ENCODE results near the gene FSTL4.

Gene FSTL4

DNA sequence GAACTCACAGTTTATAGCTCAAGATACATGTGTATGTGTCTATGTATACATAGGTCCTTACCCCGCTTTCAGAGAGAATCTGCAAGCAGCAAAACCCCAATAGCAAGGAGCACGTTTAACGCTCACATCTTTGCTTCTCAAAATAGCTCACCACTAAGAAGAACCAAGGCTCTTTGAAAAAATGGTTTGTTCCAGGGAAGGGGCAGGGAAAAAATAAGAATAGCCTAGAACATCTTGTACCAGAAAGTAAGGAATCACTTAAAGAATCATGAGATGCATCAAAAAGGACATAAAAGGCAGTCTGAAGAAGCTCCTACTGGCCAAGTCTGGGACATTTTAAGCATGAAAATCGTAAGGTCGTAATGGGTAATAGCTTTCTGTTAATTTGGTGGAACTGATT is 196.4 kb downstream of the FSTL4 start:
- 89 to 94% methylated on average over 2 of the region's 5 CpGs for WGBS, 2 experiments (ENCODE audit: insufficient coverage in 2 of 2)
- Histone ChIP-seq H3K4me1 (ENCODE audit: control insufficient read depth, insufficient read depth, low read length, poor library complexity, severe bottlenecking) (no peaks in the 10 kb centered on the region), H3K4me3 (ENCODE audit: extremely low read depth, insufficient read depth, low read length, poor library complexity, severe bottlenecking) (no peak overlapping the region), H3K9me3 (ENCODE audit: control insufficient read depth, low read length) (no peaks in the 10 kb centered on the region), H3K36me3 (ENCODE audit: control insufficient read depth, insufficient read depth, low read length) (no peaks in the 10 kb centered on the region), H3K27ac (ENCODE audit: low read depth, low read length, severe bottlenecking) (no peak overlapping the region)

DNA sequence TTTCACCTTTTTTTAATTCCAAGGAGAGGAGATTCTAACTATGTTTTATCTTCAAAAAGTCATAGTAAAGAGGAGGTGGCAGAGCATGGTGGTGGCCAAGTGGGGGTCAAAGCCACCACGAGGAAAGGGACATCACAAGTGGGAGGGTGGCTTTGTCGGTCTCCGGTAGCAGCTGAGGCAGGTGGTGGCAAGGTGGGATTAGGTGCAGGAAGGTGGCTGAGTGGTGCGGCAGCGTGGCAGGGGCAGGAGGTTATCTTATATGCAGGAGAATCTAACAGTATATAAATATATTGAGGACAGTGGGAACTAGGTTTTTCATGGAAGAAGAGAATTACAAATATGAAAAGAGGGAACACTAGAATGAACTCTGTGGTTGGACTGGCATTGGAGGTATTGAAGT is 196.8 kb downstream of the FSTL4 start:
- H3K9me3 ChIP-seq (ENCODE audit: control insufficient read depth, low read length) = no peaks in the 10 kb centered on the region
- 94 to 100% methylated on average over 2 to 3 of the region's 5 CpGs for WGBS, 2 experiments (ENCODE audit: insufficient coverage in 2 of 2)

DNA sequence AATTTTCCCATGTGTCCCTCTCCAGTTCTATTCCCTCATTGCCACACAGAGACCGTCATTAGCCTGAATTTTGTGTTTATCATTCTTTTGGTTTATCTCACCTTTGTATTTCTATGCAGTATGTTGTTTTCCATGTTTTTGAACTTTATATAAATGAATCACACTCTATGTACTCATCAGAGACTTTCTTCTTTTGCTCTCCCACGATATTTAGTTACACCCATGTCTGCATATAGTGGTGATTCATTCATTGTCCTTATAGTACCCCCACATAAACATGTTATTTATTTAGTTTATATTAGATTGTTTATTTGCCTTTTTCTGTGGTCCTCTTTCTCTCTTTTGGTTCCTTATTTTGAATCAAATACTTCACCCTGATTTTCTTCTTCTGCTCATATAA is 199.7 kb downstream of the FSTL4 start:
- H3K9me3 ChIP-seq (ENCODE audit: control insufficient read depth, low read length) = no peaks in the 10 kb centered on the region
- H3K27ac ChIP-seq (ENCODE audit: low read depth, low read length, severe bottlenecking) = no peak overlapping the region
- WGBS, 2 experiments (ENCODE audit: insufficient coverage in 2 of 2) = no CpG with 5 or more reads among the region's 2 CpGs
- H3K4me1 ChIP-seq (ENCODE audit: control insufficient read depth, insufficient read depth, low read length, poor library complexity, severe bottlenecking) = no peaks in the 10 kb centered on the region
- H3K36me3 ChIP-seq (ENCODE audit: control insufficient read depth, insufficient read depth, low read length) = no peaks in the 10 kb centered on the region
- no peak overlapping the region for H3K4me3 ChIP-seq (ENCODE audit: extremely low read depth, insufficient read depth, low read length, poor library complexity, severe bottlenecking)

More for the DNA sequence above, 196.8 kb downstream of the FSTL4 start:
- Histone ChIP-seq H3K4me1 (ENCODE audit: control insufficient read depth, insufficient read depth, low read length, poor library complexity, severe bottlenecking) (no peaks in the 10 kb centered on the region), H3K4me3 (ENCODE audit: extremely low read depth, insufficient read depth, low read length, poor library complexity, severe bottlenecking) (no peak overlapping the region), H3K36me3 (ENCODE audit: control insufficient read depth, insufficient read depth, low read length) (no peaks in the 10 kb centered on the region), H3K27ac (ENCODE audit: low read depth, low read length, severe bottlenecking) (no peak overlapping the region)

DNA sequence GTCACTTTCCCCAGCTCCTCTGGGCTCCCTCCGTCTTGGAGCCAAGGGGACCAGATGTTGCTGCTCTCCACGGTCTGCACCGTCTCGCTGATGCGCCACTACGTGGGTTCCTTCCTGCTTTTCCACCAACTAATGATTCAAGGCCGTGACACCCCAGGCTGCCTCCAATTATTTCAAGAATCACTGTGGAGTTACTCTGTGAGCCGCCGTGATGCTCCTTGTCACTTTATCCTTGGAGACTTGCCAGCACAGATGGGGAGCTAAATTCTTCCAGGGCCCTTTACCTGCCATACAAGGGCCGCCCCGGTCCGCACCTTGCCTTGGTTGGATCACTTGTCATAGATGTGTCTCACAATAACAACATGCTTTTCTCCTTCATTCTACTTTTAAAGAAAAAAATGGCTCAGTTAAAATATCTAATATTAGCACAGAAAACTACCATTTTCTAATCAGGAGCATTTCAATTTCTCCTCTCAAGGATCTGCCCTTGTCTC is 202.0 kb downstream of the FSTL4 start:
- Histone ChIP-seq H3K4me3 (ENCODE audit: extremely low read depth, insufficient read depth, low read length, poor library complexity, severe bottlenecking) (no peak overlapping the region), H3K27ac (ENCODE audit: low read depth, low read length, severe bottlenecking) (no peak overlapping the region), H3K9me3 (ENCODE audit: control insufficient read depth, low read length) (no peaks in the 10 kb centered on the region), H3K36me3 (ENCODE audit: control insufficient read depth, insufficient read depth, low read length) (no peaks in the 10 kb centered on the region), H3K4me1 (ENCODE audit: control insufficient read depth, insufficient read depth, low read length, poor library complexity, severe bottlenecking) (no peaks in the 10 kb centered on the region)
- WGBS, 2 experiments (ENCODE audit: insufficient coverage in 2 of 2) = 94 to 98% methylated on average over 11 to 12 of the region's 12 CpGs

DNA sequence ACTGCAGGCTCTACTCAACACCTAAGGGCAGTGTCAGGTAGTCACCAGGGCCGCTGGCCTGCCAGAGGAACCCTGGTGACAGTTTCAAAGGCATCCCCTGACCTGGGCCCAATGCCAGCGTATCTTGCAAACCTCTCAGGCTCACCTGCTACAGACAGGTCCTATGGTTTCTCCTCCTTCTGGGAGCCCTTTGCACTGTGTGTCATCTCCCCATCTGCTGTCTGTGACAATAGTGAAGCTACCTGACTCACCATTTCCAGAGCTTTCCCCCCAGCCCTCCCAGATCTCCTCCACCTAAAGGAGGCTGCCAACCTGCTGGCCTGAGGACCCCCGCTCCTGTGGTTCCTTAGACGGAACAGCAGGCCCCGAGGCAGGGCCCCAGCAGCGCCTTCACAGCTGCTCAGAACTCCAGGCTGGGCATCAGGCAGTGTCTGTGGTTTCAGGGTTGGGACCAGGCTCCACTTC is 203.1 kb downstream of the FSTL4 start:
- H3K36me3 ChIP-seq (ENCODE audit: control insufficient read depth, insufficient read depth, low read length) = no peaks in the 10 kb centered on the region
- no peaks in the 10 kb centered on the region for H3K4me1 ChIP-seq (ENCODE audit: control insufficient read depth, insufficient read depth, low read length, poor library complexity, severe bottlenecking)
- no peak overlapping the region for H3K27ac ChIP-seq (ENCODE audit: low read depth, low read length, severe bottlenecking)
- WGBS, 2 experiments (ENCODE audit: insufficient coverage in 2 of 2) = 86 to 92% methylated on average over 6 of the region's 6 CpGs
- no peak overlapping the region for H3K4me3 ChIP-seq (ENCODE audit: extremely low read depth, insufficient read depth, low read length, poor library complexity, severe bottlenecking)
- H3K9me3 ChIP-seq (ENCODE audit: control insufficient read depth, low read length) = no peaks in the 10 kb centered on the region

DNA sequence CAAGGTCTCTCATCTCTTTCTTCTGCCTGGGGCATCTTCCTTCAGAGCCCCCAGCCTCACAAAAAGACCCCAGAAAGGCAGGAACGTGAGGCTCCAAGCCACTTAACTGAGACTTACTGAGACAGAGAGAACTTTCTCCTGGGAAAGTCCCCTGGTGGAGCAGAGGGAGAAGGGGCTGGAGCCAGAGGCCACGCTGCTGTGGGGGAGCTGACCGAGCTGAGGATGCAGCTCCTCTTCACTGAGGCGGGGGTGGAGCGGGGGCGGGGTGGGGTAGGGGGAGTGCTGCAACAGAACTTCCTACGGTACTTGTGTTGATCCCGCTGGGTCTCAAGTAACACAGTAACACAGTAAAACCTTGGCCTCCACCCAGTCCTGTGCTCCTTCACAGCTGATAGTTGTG is 204.0 kb downstream of the FSTL4 start:
- Histone ChIP-seq H3K27ac (ENCODE audit: low read depth, low read length, severe bottlenecking) (no peak overlapping the region), H3K36me3 (ENCODE audit: control insufficient read depth, insufficient read depth, low read length) (no peaks in the 10 kb centered on the region), H3K4me3 (ENCODE audit: extremely low read depth, insufficient read depth, low read length, poor library complexity, severe bottlenecking) (no peak overlapping the region), H3K4me1 (ENCODE audit: control insufficient read depth, insufficient read depth, low read length, poor library complexity, severe bottlenecking) (no peaks in the 10 kb centered on the region), H3K9me3 (ENCODE audit: control insufficient read depth, low read length) (no peaks in the 10 kb centered on the region)
- WGBS, 2 experiments (ENCODE audit: insufficient coverage in 2 of 2) = 85% methylated on average over 2 of the region's 8 CpGs; no CpG with 5 or more reads in 1 of the 2 experiments

DNA sequence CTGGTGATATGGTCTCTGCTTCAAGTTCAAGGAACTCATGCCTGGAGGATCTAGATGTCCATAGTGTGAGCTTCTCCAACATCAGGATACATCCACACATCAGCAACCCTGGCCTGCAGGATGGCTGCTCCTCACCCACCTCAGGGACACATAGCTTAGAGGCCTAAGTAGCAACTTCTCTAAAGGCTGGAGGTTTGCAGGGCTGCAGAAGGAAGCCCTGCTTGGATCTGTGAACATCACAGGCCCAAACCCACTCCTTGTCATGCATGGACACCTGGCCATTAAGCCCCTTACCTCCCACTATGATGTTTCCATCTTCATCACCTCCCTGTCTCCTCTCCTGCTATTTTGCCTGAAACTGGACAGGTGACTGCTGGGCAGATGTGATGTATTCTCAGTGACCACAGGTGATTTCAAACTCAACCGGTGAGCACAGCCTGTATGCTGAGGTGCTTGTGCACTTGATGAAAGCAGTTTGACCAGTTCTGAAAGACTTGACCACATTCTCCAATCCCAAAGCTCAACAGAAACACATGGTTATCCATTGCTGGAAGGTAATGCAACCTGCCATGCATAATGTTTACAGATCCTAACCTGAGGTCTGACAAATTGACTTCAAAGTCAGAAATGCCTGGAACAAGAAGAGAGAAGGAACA is 205.2 kb downstream of the FSTL4 start:
- no peaks in the 10 kb centered on the region for H3K4me1 ChIP-seq (ENCODE audit: control insufficient read depth, insufficient read depth, low read length, poor library complexity, severe bottlenecking)

DNA sequence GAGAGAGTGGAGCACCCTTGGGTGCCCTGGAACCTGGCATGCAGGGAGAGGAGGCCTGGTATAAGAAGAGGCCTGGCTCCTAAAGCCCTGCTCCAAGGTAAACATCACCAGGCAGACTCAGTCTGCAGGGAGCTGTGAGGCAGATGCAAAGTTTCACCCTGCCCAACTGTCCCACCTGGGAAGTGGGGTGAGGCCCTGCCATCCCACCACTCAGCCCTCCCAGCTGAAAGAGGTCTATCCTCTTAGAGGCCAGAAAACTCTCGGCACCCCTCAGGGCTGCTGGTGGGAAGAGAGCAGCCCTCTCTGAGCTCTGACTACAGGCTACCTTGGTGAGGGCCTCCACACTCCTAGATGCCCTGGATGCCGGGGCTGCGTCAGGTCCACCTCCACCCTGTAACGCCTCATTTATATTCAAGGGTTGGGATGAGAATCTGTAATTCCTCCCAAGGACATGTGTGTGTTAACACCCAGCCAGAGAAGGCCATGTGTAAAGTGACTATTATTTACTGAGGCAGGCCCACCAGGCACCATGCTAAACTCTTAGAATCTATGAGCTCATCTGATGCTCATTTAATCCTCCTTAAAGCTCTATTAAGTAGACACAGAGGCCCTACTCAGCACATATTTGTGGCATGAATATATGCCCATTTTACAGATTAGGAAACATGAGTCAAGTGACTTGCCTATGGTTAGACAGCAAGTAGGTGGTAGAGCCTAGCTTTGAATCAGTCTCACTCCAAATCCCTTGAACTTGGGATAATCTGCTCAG is 205.9 kb downstream of the FSTL4 start:
- no peaks in the 10 kb centered on the region for H3K9me3 ChIP-seq (ENCODE audit: control insufficient read depth, low read length)

More for the DNA sequence above, 205.2 kb downstream of the FSTL4 start:
- Histone ChIP-seq H3K9me3 (ENCODE audit: control insufficient read depth, low read length) (no peaks in the 10 kb centered on the region), H3K36me3 (ENCODE audit: control insufficient read depth, insufficient read depth, low read length) (no peaks in the 10 kb centered on the region), H3K27ac (ENCODE audit: low read depth, low read length, severe bottlenecking) (no peak overlapping the region), H3K4me3 (ENCODE audit: extremely low read depth, insufficient read depth, low read length, poor library complexity, severe bottlenecking) (no peak overlapping the region)
- 100% methylated on average over 1 of the region's 1 CpG; no CpG with 5 or more reads in 1 of the 2 experiments for WGBS, 2 experiments (ENCODE audit: insufficient coverage in 2 of 2)

DNA sequence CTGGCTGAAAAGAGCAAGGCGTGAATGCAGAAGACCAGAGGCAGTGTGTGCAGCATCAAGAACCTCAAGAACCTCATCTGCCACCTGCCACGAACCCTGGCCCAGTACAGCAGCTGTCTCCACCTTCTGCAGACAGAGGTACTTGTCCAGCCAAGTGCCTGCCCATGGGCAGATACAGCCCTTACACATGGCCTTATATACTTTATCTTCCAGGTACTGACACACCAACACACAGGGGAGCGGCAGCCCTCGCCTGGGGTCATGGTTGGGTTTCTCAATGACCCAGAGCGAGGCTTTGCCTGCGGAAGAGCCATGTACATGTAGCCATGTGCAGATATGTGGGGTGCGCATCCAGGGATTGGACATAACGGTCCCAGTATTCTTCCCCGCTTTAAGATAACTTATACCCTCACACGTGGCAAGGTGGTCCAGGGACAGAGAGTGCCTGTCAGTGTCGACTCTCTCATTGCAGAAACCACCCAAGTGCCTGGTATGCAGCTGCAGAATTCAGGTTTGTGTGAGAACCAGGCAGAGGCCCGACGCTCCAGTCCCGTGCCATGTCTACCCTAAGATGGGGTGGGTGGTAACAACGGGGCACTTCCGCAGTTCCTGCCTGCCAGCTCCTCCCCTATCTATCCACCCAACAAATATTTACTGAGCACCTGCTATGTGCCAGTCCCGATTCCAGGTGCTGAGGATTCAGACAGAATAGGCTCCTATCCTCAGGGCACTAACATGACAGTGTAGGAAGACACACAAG is 206.9 kb downstream of the FSTL4 start:
- no peak overlapping the region for H3K4me3 ChIP-seq (ENCODE audit: extremely low read depth, insufficient read depth, low read length, poor library complexity, severe bottlenecking)
- no peak overlapping the region for H3K27ac ChIP-seq (ENCODE audit: low read depth, low read length, severe bottlenecking)
- H3K9me3 ChIP-seq (ENCODE audit: control insufficient read depth, low read length) = no peaks in the 10 kb centered on the region
- peaks cover 6% of the 10 kb centered on the region for H3K4me1 ChIP-seq (ENCODE audit: control insufficient read depth, insufficient read depth, low read length, poor library complexity, severe bottlenecking)
- 69 to 85% methylated on average over 8 to 14 of the region's 17 CpGs for WGBS, 2 experiments (ENCODE audit: insufficient coverage in 2 of 2)
- no peaks in the 10 kb centered on the region for H3K36me3 ChIP-seq (ENCODE audit: control insufficient read depth, insufficient read depth, low read length)

More for the DNA sequence above, 205.9 kb downstream of the FSTL4 start:
- no peaks in the 10 kb centered on the region for H3K36me3 ChIP-seq (ENCODE audit: control insufficient read depth, insufficient read depth, low read length)
- WGBS, 2 experiments (ENCODE audit: insufficient coverage in 2 of 2) = 78 to 80% methylated on average over 1 of the region's 4 CpGs
- no peak overlapping the region for H3K27ac ChIP-seq (ENCODE audit: low read depth, low read length, severe bottlenecking)
- no peaks in the 10 kb centered on the region for H3K4me1 ChIP-seq (ENCODE audit: control insufficient read depth, insufficient read depth, low read length, poor library complexity, severe bottlenecking)
- no peak overlapping the region for H3K4me3 ChIP-seq (ENCODE audit: extremely low read depth, insufficient read depth, low read length, poor library complexity, severe bottlenecking)

DNA sequence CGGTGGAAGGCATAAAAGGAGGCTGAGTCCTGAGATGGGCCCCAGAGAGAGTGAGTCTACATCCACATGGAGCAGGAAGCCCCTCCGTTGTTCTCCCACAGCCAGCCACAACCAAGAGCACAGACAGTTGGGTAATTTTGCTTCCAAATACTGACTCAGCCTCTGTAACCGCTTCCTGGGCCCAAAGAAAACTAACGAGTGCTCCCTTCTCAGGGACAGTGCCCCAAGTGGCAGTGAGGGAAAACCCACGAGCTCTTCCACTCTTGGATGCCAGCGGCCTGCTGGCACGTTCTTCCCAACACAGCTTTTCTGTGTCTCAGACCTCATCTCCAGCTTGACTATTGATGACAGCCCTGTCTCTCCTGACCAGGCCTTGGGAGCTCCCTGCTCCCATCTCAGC is 207.6 kb downstream of the FSTL4 start:
- Histone ChIP-seq H3K27ac (ENCODE audit: low read depth, low read length, severe bottlenecking) (no peak overlapping the region), H3K36me3 (ENCODE audit: control insufficient read depth, insufficient read depth, low read length) (no peaks in the 10 kb centered on the region)
- 76 to 86% methylated on average over 6 to 7 of the region's 7 CpGs for WGBS, 2 experiments (ENCODE audit: insufficient coverage in 2 of 2)

More for the DNA sequence above, 207.6 kb downstream of the FSTL4 start:
- H3K9me3 ChIP-seq (ENCODE audit: control insufficient read depth, low read length) = no peaks in the 10 kb centered on the region
- H3K4me1 ChIP-seq (ENCODE audit: control insufficient read depth, insufficient read depth, low read length, poor library complexity, severe bottlenecking) = peaks cover 6% of the 10 kb centered on the region
- no peak overlapping the region for H3K4me3 ChIP-seq (ENCODE audit: extremely low read depth, insufficient read depth, low read length, poor library complexity, severe bottlenecking)
